ENCODE measurements around the gene PRDX2. TPM values are rescaled to one million over a fixed set of nuclear protein-coding genes. Genes with fewer than 3 reads are reported as not detected.
A peak's percentile ranks its signal among the peaks of the same experiment; 100 is the strongest.

The PRDX2 gene
- polyA plus RNA-seq, 1 donor from 2014 or later = 195 TPM

GRCh38 chr19:12790628-12791344 is 10.8 kb downstream of the PRDX2 start:
- Mint-ChIP-seq H3K4me1 (peaks cover 11 to 25% (median 18%) of the 10 kb centered on the region in 3 donors), H3K27me3 (no peaks in the 10 kb centered on the region)

GRCh38 chr19:12789904-12790619 is 11.5 kb downstream of the PRDX2 start:
- Mint-ChIP-seq H3K27me3 (no peaks in the 10 kb centered on the region), H3K36me3 (no peaks in the 10 kb centered on the region), H3K4me1 (peaks cover 11 to 23% (median 17%) of the 10 kb centered on the region in 3 donors), H3K27ac (peak overlapping the region in 2 of 3 donors; percentile 99 to 100), H3K4me3 (peak overlapping the region; percentile 92 to 99 (median 95)), H3K9me3 (peaks cover 0 to 2% (median 0%) of the 10 kb centered on the region in 3 donors)

More at GRCh38 chr19:12790628-12791344, 10.8 kb downstream of the PRDX2 start:
- peaks cover 0 to 2% (median 0%) of the 10 kb centered on the region in 3 donors for H3K9me3 Mint-ChIP-seq
- H3K36me3 Mint-ChIP-seq = no peaks in the 10 kb centered on the region
- peak overlapping the region; percentile 92 to 99 (median 95) for H3K4me3 Mint-ChIP-seq
- peak overlapping the region in 2 of 3 donors; percentile 99 to 100 for H3K27ac Mint-ChIP-seq

GRCh38 chr19:12789098-12789903 is 12.3 kb downstream of the PRDX2 start:
- Mint-ChIP-seq H3K36me3 (no peaks in the 10 kb centered on the region), H3K27ac (peak overlapping the region in 2 of 3 donors; percentile 99 to 100), H3K4me3 (peak overlapping the region; percentile 92 to 97 (median 94)), H3K9me3 (peaks cover 0 to 2% (median 0%) of the 10 kb centered on the region in 3 donors), H3K27me3 (no peaks in the 10 kb centered on the region), H3K4me1 (peaks cover 9 to 18% (median 14%) of the 10 kb centered on the region in 3 donors)

- Mint-ChIP-seq H3K27me3 (no peaks in the 10 kb centered on the region), H3K36me3 (no peaks in the 10 kb centered on the region), H3K4me3 (peak overlapping the region; percentile 84 to 97 (median 94)), H3K9me3 (peaks cover 0 to 2% (median 0%) of the 10 kb centered on the region in 3 donors), H3K27ac (peak overlapping the region in 2 of 3 donors; percentile 99 to 100), H3K4me1 (peaks cover 4 to 15% (median 11%) of the 10 kb centered on the region in 3 donors)
These were observed 12.9 kb downstream of the PRDX2 start for GRCh38 chr19:12788682-12789097.

GRCh38 chr19:12788042-12788681 is 13.4 kb downstream of the PRDX2 start:
- Mint-ChIP-seq H3K36me3 (no peaks in the 10 kb centered on the region), H3K4me3 (peak overlapping the region; percentile 82 to 97 (median 88)), H3K27ac (peak overlapping the region in 2 of 3 donors; percentile 99 to 100), H3K9me3 (peaks cover 0 to under 1% (median 0%) of the 10 kb centered on the region in 3 donors), H3K27me3 (no peaks in the 10 kb centered on the region), H3K4me1 (peaks cover 4 to 19% (median 13%) of the 10 kb centered on the region in 3 donors)

- peak overlapping the region in 2 of 3 donors; percentile 90 to 100 for H3K27ac Mint-ChIP-seq
- H3K27me3 Mint-ChIP-seq = no peaks in the 10 kb centered on the region
- peaks cover 4 to 19% (median 13%) of the 10 kb centered on the region in 3 donors for H3K4me1 Mint-ChIP-seq
- no peaks in the 10 kb centered on the region for H3K36me3 Mint-ChIP-seq
- no peaks in the 10 kb centered on the region for H3K9me3 Mint-ChIP-seq
- peak overlapping the region in 2 of 4 donors; percentile 37 to 97 for H3K4me3 Mint-ChIP-seq
These were observed 14.1 kb downstream of the PRDX2 start for GRCh38 chr19:12787458-12787857.

- Mint-ChIP-seq H3K36me3 (no peaks in the 10 kb centered on the region), H3K9me3 (no peaks in the 10 kb centered on the region), H3K4me1 (peaks cover 4 to 22% (median 17%) of the 10 kb centered on the region in 3 donors), H3K4me3 (peak overlapping the region in 2 of 4 donors; percentile 23 to 42), H3K27ac (peak overlapping the region in 2 of 3 donors; percentile 90 to 100), H3K27me3 (no peaks in the 10 kb centered on the region)
These were observed 14.6 kb downstream of the PRDX2 start for GRCh38 chr19:12786952-12787351.

- H3K4me3 Mint-ChIP-seq = peak overlapping the region in 1 of 4 donors; percentile 68
- H3K27ac Mint-ChIP-seq = peak overlapping the region in 1 of 3 donors; percentile 89
- H3K27me3 Mint-ChIP-seq = no peaks in the 10 kb centered on the region
These were observed 15.3 kb downstream of the PRDX2 start for GRCh38 chr19:12786141-12786870.

GRCh38 chr19:12785431-12786031 is 16.1 kb downstream of the PRDX2 start:
- Mint-ChIP-seq H3K27me3 (no peaks in the 10 kb centered on the region), H3K4me3 (no peak overlapping the region), H3K27ac (no peak overlapping the region)

More at GRCh38 chr19:12786141-12786870, 15.3 kb downstream of the PRDX2 start:
- Mint-ChIP-seq H3K4me1 (peaks cover 4 to 27% (median 23%) of the 10 kb centered on the region in 3 donors), H3K36me3 (no peaks in the 10 kb centered on the region), H3K9me3 (no peaks in the 10 kb centered on the region)

GRCh38 chr19:12784871-12785430 is 16.6 kb downstream of the PRDX2 start:
- Mint-ChIP-seq H3K36me3 (no peaks in the 10 kb centered on the region), H3K4me3 (no peak overlapping the region), H3K9me3 (no peaks in the 10 kb centered on the region), H3K27ac (no peak overlapping the region), H3K4me1 (peaks cover 4 to 26% (median 20%) of the 10 kb centered on the region in 3 donors), H3K27me3 (no peaks in the 10 kb centered on the region)

More at GRCh38 chr19:12785431-12786031, 16.1 kb downstream of the PRDX2 start:
- Mint-ChIP-seq H3K36me3 (no peaks in the 10 kb centered on the region), H3K4me1 (peaks cover 4 to 26% (median 20%) of the 10 kb centered on the region in 3 donors), H3K9me3 (no peaks in the 10 kb centered on the region)

GRCh38 chr19:12784394-12784870 is 17.2 kb downstream of the PRDX2 start:
- Mint-ChIP-seq H3K27ac (no peak overlapping the region), H3K36me3 (no peaks in the 10 kb centered on the region), H3K4me1 (peaks cover 4 to 26% (median 25%) of the 10 kb centered on the region in 3 donors), H3K4me3 (no peak overlapping the region), H3K9me3 (no peaks in the 10 kb centered on the region), H3K27me3 (no peaks in the 10 kb centered on the region)

- Mint-ChIP-seq H3K9me3 (no peaks in the 10 kb centered on the region), H3K27me3 (no peaks in the 10 kb centered on the region), H3K4me3 (peak overlapping the region in 3 of 4 donors; percentile 46 to 91 (median 89)), H3K4me1 (peaks cover 2 to 29% (median 24%) of the 10 kb centered on the region in 3 donors), H3K36me3 (no peaks in the 10 kb centered on the region), H3K27ac (no peak overlapping the region)
These were observed 17.7 kb downstream of the PRDX2 start for GRCh38 chr19:12783849-12784393.
